IPS-11a (cell line): Measurements from ENCODE around the gene ARSJ.
"Not testable (repeated sequence)": the region's sequence is repeated elsewhere in the genome, so short reads cannot be mapped to it uniquely, and the experiment has no call there.

Experiments used
- H3K4me3 ChIP-seq: one replicate; pipeline ENCODE4 v1.5.1; 2013; ENCODE audit warnings: low read depth, low read length, control low read depth

ARSJ gene

GRCh38 chr4:113979148-113979904, at the start of gene ARSJ:
TSS of gene ARSJ (minus strand) at chr4:113979647. CDS start at chr4:113978834, 813 bp downstream.
- H3K4me3 ChIP-seq: peak within 1 kb of the TSS; percentile 79

- no peak overlapping the region for H3K4me3 ChIP-seq
Observed at GRCh38 chr4:114028071-114028470, 48.6 kb upstream of the ARSJ start.

GRCh38 chr4:114027596-114027995, 48.1 kb upstream of the ARSJ start:
- no peak overlapping the region for H3K4me3 ChIP-seq

GRCh38 chr4:114026447-114026846, 47.0 kb upstream of the ARSJ start:
- H3K4me3 ChIP-seq: no peak overlapping the region

GRCh38 chr4:114025176-114025777, 45.8 kb upstream of the ARSJ start:
- H3K4me3 ChIP-seq: no peak overlapping the region

- no peak overlapping the region for H3K4me3 ChIP-seq
Observed at GRCh38 chr4:114021451-114021850, 42.0 kb upstream of the ARSJ start.

- H3K4me3 ChIP-seq: no peak overlapping the region
Observed at GRCh38 chr4:114019969-114020358, 40.5 kb upstream of the ARSJ start.

- H3K4me3 ChIP-seq: no peak overlapping the region
Observed at GRCh38 chr4:114019276-114019968, 40.0 kb upstream of the ARSJ start.

GRCh38 chr4:114017120-114017917, 37.9 kb upstream of the ARSJ start:
- no peak overlapping the region for H3K4me3 ChIP-seq

- H3K4me3 ChIP-seq: no peak overlapping the region
Observed at GRCh38 chr4:114015444-114015899, 36.0 kb upstream of the ARSJ start.

GRCh38 chr4:114013201-114013600, 33.8 kb upstream of the ARSJ start:
- not testable (repeated sequence) for H3K4me3 ChIP-seq

- no peak overlapping the region for H3K4me3 ChIP-seq
Observed at GRCh38 chr4:114012749-114013148, 33.3 kb upstream of the ARSJ start.

GRCh38 chr4:114005569-114006442, 26.4 kb upstream of the ARSJ start:
- H3K4me3 ChIP-seq: no peak overlapping the region

- H3K4me3 ChIP-seq: not testable (repeated sequence)
Observed at GRCh38 chr4:114004483-114005226, 25.2 kb upstream of the ARSJ start.

- H3K4me3 ChIP-seq: no peak overlapping the region
Observed at GRCh38 chr4:113998531-113998930, 19.1 kb upstream of the ARSJ start.

- H3K4me3 ChIP-seq: no peak overlapping the region
Observed at GRCh38 chr4:113998079-113998478, 18.6 kb upstream of the ARSJ start.

GRCh38 chr4:113997206-113997605, 17.8 kb upstream of the ARSJ start:
- H3K4me3 ChIP-seq: no peak overlapping the region

GRCh38 chr4:113996599-113997177, 17.2 kb upstream of the ARSJ start:
- H3K4me3 ChIP-seq: no peak overlapping the region

GRCh38 chr4:113993887-113994286, 14.4 kb upstream of the ARSJ start:
- H3K4me3 ChIP-seq: no peak overlapping the region
